ENCODE data around the gene SMARCD2.

DNA sequence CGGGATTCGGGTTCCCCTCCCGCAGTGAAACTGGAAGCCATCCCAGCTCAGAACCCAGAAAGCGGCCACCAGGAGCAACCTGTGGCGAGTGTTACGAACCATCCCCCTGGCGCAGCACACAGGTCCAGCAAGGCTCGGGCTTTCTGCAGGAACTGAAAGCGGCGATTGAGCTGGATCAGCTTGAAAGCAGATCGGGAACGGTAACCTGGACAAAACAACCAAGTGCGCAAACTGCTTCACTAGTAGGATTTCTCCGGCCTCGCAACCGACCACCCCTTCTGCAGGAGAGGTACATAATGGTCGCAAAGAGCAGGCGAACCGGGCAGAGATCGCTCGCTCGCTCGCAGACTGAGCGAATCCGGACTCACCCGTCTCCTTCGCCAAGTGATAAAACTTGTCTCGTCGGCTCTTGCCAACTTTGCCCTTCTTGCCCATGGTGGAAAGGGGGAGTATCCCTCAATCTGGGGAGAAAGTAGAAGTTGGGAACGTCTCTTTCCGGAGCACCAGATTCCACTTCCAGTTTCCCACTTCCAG, 15.9 kb downstream of the SMARCD2 start:
- TF ChIP-seq, protein P1, sequence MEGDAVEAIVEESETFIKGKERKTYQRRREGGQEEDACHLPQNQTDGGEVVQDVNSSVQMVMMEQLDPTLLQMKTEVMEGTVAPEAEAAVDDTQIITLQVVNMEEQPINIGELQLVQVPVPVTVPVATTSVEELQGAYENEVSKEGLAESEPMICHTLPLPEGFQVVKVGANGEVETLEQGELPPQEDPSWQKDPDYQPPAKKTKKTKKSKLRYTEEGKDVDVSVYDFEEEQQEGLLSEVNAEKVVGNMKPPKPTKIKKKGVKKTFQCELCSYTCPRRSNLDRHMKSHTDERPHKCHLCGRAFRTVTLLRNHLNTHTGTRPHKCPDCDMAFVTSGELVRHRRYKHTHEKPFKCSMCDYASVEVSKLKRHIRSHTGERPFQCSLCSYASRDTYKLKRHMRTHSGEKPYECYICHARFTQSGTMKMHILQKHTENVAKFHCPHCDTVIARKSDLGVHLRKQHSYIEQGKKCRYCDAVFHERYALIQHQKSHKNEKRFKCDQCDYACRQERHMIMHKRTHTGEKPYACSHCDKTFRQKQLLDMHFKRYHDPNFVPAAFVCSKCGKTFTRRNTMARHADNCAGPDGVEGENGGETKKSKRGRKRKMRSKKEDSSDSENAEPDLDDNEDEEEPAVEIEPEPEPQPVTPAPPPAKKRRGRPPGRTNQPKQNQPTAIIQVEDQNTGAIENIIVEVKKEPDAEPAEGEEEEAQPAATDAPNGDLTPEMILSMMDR (conservative IDR thresholded peaks at IDR 0.05; ENCODE audit: low read length): no peak
- no peak for TF ChIP-seq EZH2phosphoT487 (IDR thresholded peaks at IDR 0.05; ENCODE audit: borderline replicate concordance)

All from Loucy (cell line).